H1 (cell line): ENCODE data around the gene APOC3. TPM values are rescaled to one million over a fixed set of nuclear protein-coding genes. Genes with fewer than 3 reads are reported as not detected.

Experiments
- CTCF ChIA-PET: fragments of 300-600 bp; sonication (Branson Sonifier 250); formaldehyde crosslinking; loops from one replicate; lab custom pipeline; 2021; ENCODE audit not compliant: partially characterized antibody; lab: Charles Lee
- POLR2A ChIA-PET: fragments of 300-600 bp; sonication (Branson Sonifier 250); formaldehyde crosslinking; loops from one replicate; lab custom pipeline; 2021; ENCODE audit warnings: inconsistent platforms; ENCODE audit not compliant: partially characterized antibody; lab: Charles Lee
- DNase-seq, 2 experiments: peaks; one replicate each; pipeline versions ENCODE4 v3.0.0 to v3.0.0-alpha.2; 2010 to 2022; ENCODE audit warnings: low spot score in 2 of 2, low read depth in 1 of 2, mixed read lengths in 1 of 2
- FAIRE-seq: peaks from 2 replicates; lab custom pipeline; 2011; peaks lifted over from hg19 to GRCh38; lab: Jason Lieb, UNC
- H2AFZ ChIP-seq: 2 replicates; pipeline ENCODE4 v1.8.1; 2012; ENCODE audit warnings: low read length, inconsistent platforms
- H2AK5ac ChIP-seq: 2 replicates; pipeline ENCODE4 v1.6.1; 2013; ENCODE audit warnings: low read depth, low read length
- H2BK120ac ChIP-seq: replicated peaks from 2 replicates; pipeline ENCODE3; 2013; ENCODE audit warnings: low read depth, low read length, inconsistent platforms
- H2BK12ac ChIP-seq: 2 replicates; pipeline ENCODE4 v1.6.1; 2013; ENCODE audit warnings: low read depth, low read length
- H2BK15ac ChIP-seq: 2 replicates; pipeline ENCODE4 v1.6.1; 2013; ENCODE audit warnings: low read length
- H2BK20ac ChIP-seq: 2 replicates; pipeline ENCODE4 v1.6.1; 2013; ENCODE audit warnings: low read length
- H2BK5ac ChIP-seq: 2 replicates; pipeline ENCODE4 v1.6.1; 2013; ENCODE audit warnings: low read depth, low read length
- H3K14ac ChIP-seq: 2 replicates; pipeline ENCODE4 v1.6.1; 2013; ENCODE audit warnings: inconsistent platforms; ENCODE audit not compliant: insufficient read length
- H3K18ac ChIP-seq: 2 replicates; pipeline ENCODE4 v1.6.1; 2013; ENCODE audit warnings: low read length; ENCODE audit errors: extremely low read depth
- H3K23ac ChIP-seq: 2 replicates; pipeline ENCODE4 v1.6.1; 2013; ENCODE audit warnings: inconsistent platforms; ENCODE audit not compliant: insufficient read length
- H3K23me2 ChIP-seq: 2 replicates; pipeline ENCODE4 v1.6.1; 2013; ENCODE audit warnings: low read depth, low read length
- H3K27ac ChIP-seq: 2 replicates; pipeline ENCODE4 v1.6.1; 2011; ENCODE audit warnings: low read depth, low read length, inconsistent platforms
- H3K27me3 ChIP-seq, 4 experiments: replicated peaks in 1 of 4; 1 replicate in 1 of 4; 2 replicates in 3 of 4; pipeline versions ENCODE4 v1.6.1 to v1.8.1; 2011 to 2013; ENCODE audit warnings: low read length in 3 of 4, mild to moderate bottlenecking in 3 of 4, inconsistent platforms in 2 of 4, mixed read lengths in 2 of 4, moderate library complexity in 1 of 4; ENCODE audit not compliant: control insufficient read depth in 3 of 4, insufficient read depth in 3 of 4; ENCODE audit errors: extremely low read depth in 1 of 4
- H3K36me3 ChIP-seq, 4 experiments: 2 replicates each; pipeline versions ENCODE4 v1.6.1 to v1.8.1; 2011 to 2013; ENCODE audit warnings: mild to moderate bottlenecking in 4 of 4, low read length in 3 of 4, moderate library complexity in 2 of 4, control low read depth in 1 of 4, inconsistent platforms in 1 of 4; ENCODE audit not compliant: insufficient read depth in 4 of 4, control insufficient read depth in 2 of 4
- H3K4ac ChIP-seq: replicated peaks from 2 replicates; pipeline ENCODE3; 2013; ENCODE audit warnings: low read length, low read depth, mixed read lengths, inconsistent platforms; ENCODE audit not compliant: insufficient read length
- H3K4me1 ChIP-seq, 4 experiments: replicated peaks in 1 of 4; 1 replicate in 1 of 4; 2 replicates in 3 of 4; pipeline versions ENCODE4 v1.6.1 to v1.8.1; 2011 to 2013; ENCODE audit warnings: low read length in 3 of 4, inconsistent platforms in 2 of 4, mixed read lengths in 1 of 4; ENCODE audit not compliant: insufficient read depth in 4 of 4, control insufficient read depth in 3 of 4
- H3K4me2 ChIP-seq, 2 experiments: 2 replicates each; pipeline versions ENCODE4 v1.6.1 to v1.8.1; 2011 to 2013; ENCODE audit warnings: low read depth in 2 of 2, low read length in 2 of 2, control low read depth in 1 of 2, inconsistent platforms in 1 of 2, mild to moderate bottlenecking in 1 of 2; ENCODE audit not compliant: insufficient read depth in 1 of 2
- H3K4me3 ChIP-seq, 4 experiments: fragments of 200-600, 300-600 bp in 1 of 4; sonication (generic), shearing (Covaris generic), sonication (Bioruptor Twin) in 1 of 4; 2 replicates each; pipeline versions ENCODE4 v1.5.1 to v1.8.1; 2011 to 2016; ENCODE audit warnings: low read length in 4 of 4, low read depth in 3 of 4, control low read depth in 2 of 4, inconsistent platforms in 2 of 4, mild to moderate bottlenecking in 2 of 4, mixed read lengths in 1 of 4, moderate library complexity in 1 of 4; ENCODE audit not compliant: insufficient read depth in 2 of 4; ENCODE audit errors: extremely low read depth in 1 of 4
- H3K56ac ChIP-seq: replicated peaks from 2 replicates; pipeline ENCODE3; 2013; ENCODE audit warnings: low read depth, mild to moderate bottlenecking, mixed read lengths, low read length, inconsistent platforms; ENCODE audit not compliant: insufficient read length
- H3K79me1 ChIP-seq: 2 replicates; pipeline ENCODE4 v1.6.1; 2013; ENCODE audit warnings: low read depth, low read length, control low read depth
- H3K79me2 ChIP-seq, 2 experiments: 2 replicates each; pipeline versions ENCODE4 v1.6.1 to v1.8.1; 2012 to 2013; ENCODE audit warnings: low read length in 2 of 2, mild to moderate bottlenecking in 2 of 2, inconsistent platforms in 1 of 2; ENCODE audit not compliant: insufficient read depth in 2 of 2, control insufficient read depth in 1 of 2
- H3K9ac ChIP-seq, 4 experiments: replicated peaks in 1 of 4; 1 replicate in 1 of 4; 2 replicates in 3 of 4; pipeline versions ENCODE4 v1.6.1 to v1.8.1; 2011 to 2013; ENCODE audit warnings: low read depth in 3 of 4, low read length in 3 of 4, control low read depth in 2 of 4, mild to moderate bottlenecking in 2 of 4, moderate library complexity in 2 of 4, inconsistent platforms in 1 of 4; ENCODE audit errors: extremely low read depth in 1 of 4
- H3K9me3 ChIP-seq, 2 experiments: 2 replicates each; pipeline versions ENCODE4 v1.6.1 to v1.8.1; 2012 to 2013; ENCODE audit warnings: mild to moderate bottlenecking in 2 of 2, moderate library complexity in 2 of 2, control low read depth in 1 of 2, inconsistent platforms in 1 of 2, low read depth in 1 of 2, low read length in 1 of 2, mixed read lengths in 1 of 2; ENCODE audit not compliant: insufficient read depth in 2 of 2
- H4K20me1 ChIP-seq, 2 experiments: replicated peaks in 1 of 2; 2 replicates each; pipeline versions ENCODE3 to v1.8.1; 2011 to 2013; ENCODE audit warnings: inconsistent platforms in 2 of 2, low read length in 2 of 2, mild to moderate bottlenecking in 1 of 2; ENCODE audit not compliant: insufficient read depth in 2 of 2, control insufficient read depth in 1 of 2
- H4K5ac ChIP-seq: 2 replicates; pipeline ENCODE4 v1.6.1; 2013; ENCODE audit warnings: low read length, low read depth, mixed read lengths, inconsistent platforms; ENCODE audit not compliant: insufficient read length
- H4K8ac ChIP-seq: 2 replicates; pipeline ENCODE4 v1.8.0; 2013; ENCODE audit warnings: mild to moderate bottlenecking, moderate library complexity, low read length, inconsistent platforms; ENCODE audit not compliant: insufficient read depth; ENCODE audit errors: extremely low read depth
- H4K91ac ChIP-seq: replicated peaks from 2 replicates; pipeline ENCODE3; 2013; ENCODE audit warnings: low read length, mixed read lengths, inconsistent platforms; ENCODE audit not compliant: insufficient read length
- BACH1 ChIP-seq: IDR thresholded peaks from 2 replicates; pipeline ENCODE4 v1.6.1; 2012; ENCODE audit warnings: low read length, improper control_type of control experiment
- CTBP2 ChIP-seq: IDR thresholded peaks from 2 replicates; pipeline ENCODE4 v1.7.0; 2011; ENCODE audit warnings: borderline replicate concordance, mild to moderate bottlenecking, moderate library complexity, mixed read lengths, low read length; ENCODE audit not compliant: insufficient read depth, insufficient read length
- NANOG ChIP-seq: IDR thresholded peaks from 2 replicates; pipeline ENCODE4 v1.6.1; 2011; ENCODE audit warnings: low read length, low read depth, mild to moderate bottlenecking, inconsistent platforms; ENCODE audit not compliant: insufficient read depth, poor library complexity, severe bottlenecking
- POU5F1 ChIP-seq: IDR thresholded peaks from 2 replicates; pipeline ENCODE4 v1.6.1; 2011; ENCODE audit warnings: low read depth, mild to moderate bottlenecking, low read length, moderate library complexity
- RAD21 ChIP-seq, 2 experiments: IDR thresholded peaks in 1 of 2; conservative IDR thresholded peaks in 1 of 2; 2 replicates each; pipeline ENCODE4 v1.6.1; 2011; ENCODE audit warnings: low read depth in 2 of 2, low read length in 2 of 2, improper control_type of control experiment in 1 of 2, inconsistent platforms in 1 of 2, mild to moderate bottlenecking in 1 of 2, moderate library complexity in 1 of 2
- SIN3A ChIP-seq, 2 experiments: IDR thresholded peaks in 1 of 2; conservative IDR thresholded peaks in 1 of 2; 2 replicates each; pipeline ENCODE4 v1.6.1; 2011 to 2012; ENCODE audit warnings: low read length in 2 of 2, improper control_type of control experiment in 1 of 2, low read depth in 1 of 2, mild to moderate bottlenecking in 1 of 2
- SIRT6 ChIP-seq: IDR thresholded peaks from one replicate; pipeline ENCODE4 v1.7.1; 2012; ENCODE audit warnings: low read length, inconsistent platforms
- SP1 ChIP-seq: IDR thresholded peaks from 2 replicates; pipeline ENCODE4 v1.6.1; 2011; ENCODE audit warnings: low read depth, low read length
- SRF ChIP-seq: IDR thresholded peaks from 2 replicates; pipeline ENCODE4 v1.6.1; 2011; ENCODE audit warnings: mild to moderate bottlenecking, low read depth, low read length, moderate library complexity
- WGBS, 2 experiments: shearing (Covaris generic) in 1 of 2; methylation state at CpG; one replicate each; pipeline versions ENCODE4 v1.1.6 to v1.1.7; 2013 to 2015; ENCODE audit warnings: low lambda C conversion rate in 2 of 2, mixed read lengths in 2 of 2, inconsistent platforms in 1 of 2, low coverage in 1 of 2, missing lambda C conversion rate in 1 of 2; ENCODE audit not compliant: insufficient replicate concordance in 2 of 2, insufficient coverage in 1 of 2, insufficient read length in 1 of 2; ENCODE audit errors: extremely low coverage in 1 of 2, missing lambda C conversion rate in 1 of 2; 5-methylcytosine and 5-hydroxymethylcytosine counted together
- polyA plus RNA-seq, 7 experiments: library from polyadenylated mRNA; depleted of rRNA in 3 of 7; stranded (reverse) in 5 of 7; unstranded in 2 of 7; fragments of >200 nt in 5 of 7; fragments of 200-250 nt in 2 of 7; gene quantifications; 1 replicate in 5 of 7; 2 replicates in 1 of 7; 4 replicates in 1 of 7; pipeline versions ENCODE4 v1.2.1 to v1.2.3, GENCODE V29; 2011 to 2013; ENCODE audit warnings: missing spikeins in 2 of 7, mixed read lengths in 2 of 7
- total RNA-seq: library from RNA; stranded (reverse); fragmentation: NEBNext Ultra II Directional; extraction: Animal tissue kit (Norgen Biotek cat#: 25700); gene quantifications from 2 replicates; pipeline ENCODE4 v1.2.1, GENCODE V29; 2021

Gene APOC3
- total and polyA plus RNA-seq, 2 of the 8 experiments (the other 6 are each of a cell fraction or from before 2014, with no cell fraction given) = not detected

- Histone ChIP-seq H3K27ac (no peak overlapping the region), H3K18ac (no peak overlapping the region), H3K4ac (no peak overlapping the region), H2AK5ac (no peak overlapping the region), H2BK120ac (no peak overlapping the region), H2AFZ (no peak overlapping the region; the same call in 1 of the 2 replicates), H4K8ac (no peak overlapping the region), H2BK5ac (no peak overlapping the region), H4K91ac (no peak overlapping the region), H3K4me2 (no peak overlapping the region), H3K4me1 (no peaks in the 10 kb centered on the region), H2BK12ac (no peak overlapping the region), H3K4me3 (no peak overlapping the region), H3K79me2 (no peaks in the 10 kb centered on the region), H3K23me2 (no peaks in the 10 kb centered on the region), H3K27me3 (no peaks in the 10 kb centered on the region), H4K5ac (no peak overlapping the region), H4K20me1 (no peaks in the 10 kb centered on the region), H3K9me3 (no peaks in the 10 kb centered on the region), H3K79me1 (no peaks in the 10 kb centered on the region), H3K36me3 (no peaks in the 10 kb centered on the region), H3K9ac (no peak overlapping the region), H2BK20ac (no peak overlapping the region), H2BK15ac (no peak overlapping the region), H3K14ac (no peak overlapping the region), H3K23ac (no peak overlapping the region), H3K56ac (no peak overlapping the region)
- TF ChIP-seq POU5F1 (no peak), CTBP2 (no peak), SP1 (no peak), BACH1 (no peak), RAD21 (IDR thresholded peaks at IDR 0.05 in 1 of 2, conservative IDR thresholded peaks at IDR 0.05 in 1 of 2; ENCODE audit: low read depth in 2 of 2, low read length in 2 of 2) (no peak), SIN3A (conservative IDR thresholded peaks at IDR 0.05 in 1 of 2, IDR thresholded peaks at IDR 0.05 in 1 of 2; ENCODE audit: low read depth in 1 of 2, low read length in 2 of 2) (no peak), NANOG (no peak), SIRT6 (no peak), SRF (no peak)
- POLR2A ChIA-PET = no interaction called here
- 89% methylated on average over 6 of the region's 6 CpGs; no CpG with 5 or more reads in 1 of the 2 experiments for WGBS, 2 experiments
- DNase-seq (no peak), FAIRE-seq (no peak)
- CTCF ChIA-PET = no interaction called here
Observed at GRCh38 chr11:116807601-116808261, 22.0 kb upstream of the APOC3 start.
